HG02623 (cell line): ENCODE results near the gene TANGO2.
A peak's percentile ranks its signal among the peaks of the same experiment; 100 is the strongest.

Experiments
- ATAC-seq: cut with Tn5 transposase; IDR thresholded peaks from one replicate; pipeline ENCODE4 v1.9.1; 2021; ENCODE audit warnings: moderate library complexity; ENCODE audit not compliant: unreplicated experiment

The TANGO2 gene, protein sequence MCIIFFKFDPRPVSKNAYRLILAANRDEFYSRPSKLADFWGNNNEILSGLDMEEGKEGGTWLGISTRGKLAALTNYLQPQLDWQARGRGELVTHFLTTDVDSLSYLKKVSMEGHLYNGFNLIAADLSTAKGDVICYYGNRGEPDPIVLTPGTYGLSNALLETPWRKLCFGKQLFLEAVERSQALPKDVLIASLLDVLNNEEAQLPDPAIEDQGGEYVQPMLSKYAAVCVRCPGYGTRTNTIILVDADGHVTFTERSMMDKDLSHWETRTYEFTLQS

GRCh38 chr22:20020533-20021195, at the start of gene TANGO2:
TSS of gene TANGO2 (plus strand) at chr22:20021110. CDS start at chr22:20036799, 15,689 bp downstream.
- peak; percentile 77 for ATAC-seq

DNA sequence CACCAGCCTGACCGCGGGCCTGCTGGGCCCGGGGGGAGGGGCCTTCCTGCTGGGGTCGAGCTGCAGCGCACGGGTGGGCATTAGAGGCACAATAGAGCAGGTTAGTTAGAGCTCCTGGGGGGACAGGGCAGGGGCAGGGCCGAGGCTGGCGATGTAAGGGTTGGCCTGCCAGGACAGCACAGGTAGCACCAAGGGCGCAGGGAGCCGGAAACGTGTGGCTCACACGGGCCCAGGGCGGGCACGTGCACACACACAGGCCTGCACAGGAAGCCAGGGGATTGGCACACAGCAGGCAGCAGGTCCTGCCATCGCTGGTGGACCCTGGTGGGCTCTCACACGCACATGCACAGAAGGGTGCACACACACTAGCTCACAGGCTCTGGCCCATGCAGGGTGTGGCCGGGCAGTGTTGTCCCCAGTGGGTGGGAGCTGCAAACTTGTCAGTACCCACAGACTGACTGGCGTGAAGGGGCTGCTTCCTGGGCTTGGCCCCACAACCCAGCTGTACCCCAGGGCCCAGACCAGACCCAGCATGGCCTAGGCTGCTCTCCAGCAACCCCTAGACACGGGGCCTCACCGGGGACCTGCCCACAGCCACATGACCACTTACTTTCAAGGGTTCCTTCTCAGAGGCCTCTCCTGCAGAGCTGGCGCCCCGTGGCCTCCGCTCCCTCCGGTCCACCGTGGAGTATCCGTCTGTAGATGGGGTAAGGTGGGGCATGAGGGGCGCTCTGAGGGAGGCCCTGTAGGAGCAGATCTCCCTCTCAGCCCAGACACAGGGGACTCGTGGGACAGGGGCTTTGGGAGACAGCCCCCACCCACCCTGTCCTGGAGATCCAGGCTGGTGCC, 49.4 kb upstream of the TANGO2 start:
- no peak for ATAC-seq

- ATAC-seq, result no peak
Measured at GRCh38 chr22:19972251-19972650, 48.7 kb upstream of the TANGO2 start.

GRCh38 chr22:19972652-19973550, 48.0 kb upstream of the TANGO2 start:
- ATAC-seq, result no peak

GRCh38 chr22:19973551-19974267, 47.2 kb upstream of the TANGO2 start:
- ATAC-seq, result no peak

DNA sequence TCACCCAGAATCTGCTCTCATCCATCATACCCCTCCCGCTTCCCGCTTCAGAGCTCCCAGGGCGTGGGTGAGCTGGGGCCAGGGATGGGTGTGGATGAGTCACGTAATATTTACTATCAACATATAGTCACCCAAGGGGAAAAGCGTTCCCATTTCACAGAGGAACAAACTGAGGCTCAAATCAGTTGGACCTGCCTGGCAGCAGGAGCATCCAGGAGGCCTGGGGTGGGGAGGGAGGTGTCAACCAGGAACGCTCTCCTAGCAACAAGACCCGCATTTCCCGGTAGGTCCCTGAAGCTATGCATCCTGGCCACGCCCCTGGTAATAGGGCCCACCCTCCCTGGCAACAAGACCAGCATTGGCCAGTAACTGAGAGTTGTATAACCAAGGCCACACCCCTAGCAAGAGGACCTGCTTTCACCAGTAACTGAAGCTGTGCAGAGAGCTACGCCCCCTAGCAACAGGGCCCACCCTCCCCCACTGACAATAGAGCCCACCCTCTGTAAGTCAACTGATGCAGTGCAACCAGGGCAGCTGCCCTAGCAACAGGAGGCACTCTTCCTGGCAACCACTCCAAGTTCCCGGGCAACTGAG, 46.5 kb upstream of the TANGO2 start:
- ATAC-seq, result no peak

GRCh38 chr22:19974935-19975706, 45.8 kb upstream of the TANGO2 start:
- no peak for ATAC-seq

- ATAC-seq, result no peak
Measured at GRCh38 chr22:19975707-19976035, 45.2 kb upstream of the TANGO2 start.

DNA sequence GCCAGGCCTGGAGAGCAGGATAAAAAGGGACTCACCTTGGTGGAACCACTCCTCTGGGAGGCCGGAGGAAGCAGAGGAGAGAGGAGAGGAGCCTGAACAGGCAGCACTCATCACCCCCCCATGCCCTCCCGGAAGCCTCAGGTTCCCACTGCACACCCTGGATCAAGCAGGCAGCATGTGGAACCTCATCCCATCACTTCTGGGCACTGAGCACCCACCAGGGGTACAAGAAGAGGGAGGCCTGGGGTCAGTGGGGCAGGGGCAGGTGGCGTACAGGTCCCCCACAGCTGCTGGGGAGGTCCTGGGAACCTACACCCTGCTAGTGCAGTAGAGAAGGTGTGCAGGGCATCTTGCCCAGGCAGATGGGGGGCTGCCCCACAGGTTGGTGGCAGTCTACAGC, 44.2 kb upstream of the TANGO2 start:
- ATAC-seq, result no peak

- no peak for ATAC-seq
Measured at GRCh38 chr22:19977296-19978243, 43.3 kb upstream of the TANGO2 start.

DNA sequence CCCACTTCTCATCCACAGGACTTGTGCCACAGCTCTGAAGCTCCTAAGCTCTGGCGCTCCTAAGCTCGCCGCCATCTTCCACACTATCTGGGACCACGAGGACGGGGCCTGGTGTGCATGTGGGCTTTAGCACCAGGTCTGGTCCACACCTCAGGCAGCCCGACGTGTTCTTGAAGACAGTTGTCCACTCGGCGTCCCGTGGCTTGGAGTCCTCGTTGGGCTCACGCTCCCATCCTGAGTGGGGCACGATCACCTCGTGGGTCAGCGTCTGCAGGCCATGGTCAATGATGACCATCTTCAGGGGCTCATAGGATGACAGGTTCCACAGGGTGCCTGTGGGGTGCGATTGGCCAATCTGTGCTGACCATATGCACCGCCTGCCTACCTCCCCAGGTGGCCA, 42.2 kb upstream of the TANGO2 start:
- ATAC-seq, result no peak

DNA sequence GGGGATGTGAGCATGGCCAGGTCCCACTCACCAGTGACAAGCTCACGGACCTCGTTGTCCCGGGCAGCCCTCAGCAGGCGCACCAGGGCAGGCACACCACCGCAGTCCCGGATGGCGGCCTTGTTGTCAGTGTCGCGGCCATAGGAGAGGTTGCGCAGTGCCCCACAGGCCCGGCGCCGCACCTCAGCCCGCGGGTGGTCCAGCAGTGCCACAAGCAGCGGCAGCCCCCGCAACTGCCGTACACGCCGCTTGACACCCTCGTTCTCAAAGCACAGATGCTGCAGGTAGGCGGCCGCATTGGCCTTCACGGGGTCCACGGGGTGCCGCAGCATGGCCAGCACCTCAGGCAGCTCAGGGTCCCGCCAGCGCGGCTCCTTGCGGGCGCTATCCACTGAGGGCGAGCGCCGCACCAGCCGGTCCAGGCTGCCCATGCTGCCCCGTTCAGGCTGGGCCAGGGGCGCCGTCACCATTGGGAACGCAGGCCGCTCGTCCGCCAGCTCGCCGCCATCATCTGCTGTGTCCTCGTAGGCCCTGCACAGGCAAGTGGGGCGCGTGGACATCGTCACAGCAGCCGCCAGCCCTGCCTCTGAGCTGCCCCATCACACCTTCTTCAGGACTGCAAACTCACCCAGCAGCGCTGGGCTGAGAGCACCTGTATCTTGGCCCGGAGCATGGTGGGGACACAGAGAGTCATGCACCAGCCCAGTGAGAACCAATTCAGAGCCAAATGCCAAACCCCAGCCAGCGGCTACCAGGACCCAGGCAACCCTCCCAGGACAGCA, 41.0 kb upstream of the TANGO2 start:
- ATAC-seq, result no peak

DNA sequence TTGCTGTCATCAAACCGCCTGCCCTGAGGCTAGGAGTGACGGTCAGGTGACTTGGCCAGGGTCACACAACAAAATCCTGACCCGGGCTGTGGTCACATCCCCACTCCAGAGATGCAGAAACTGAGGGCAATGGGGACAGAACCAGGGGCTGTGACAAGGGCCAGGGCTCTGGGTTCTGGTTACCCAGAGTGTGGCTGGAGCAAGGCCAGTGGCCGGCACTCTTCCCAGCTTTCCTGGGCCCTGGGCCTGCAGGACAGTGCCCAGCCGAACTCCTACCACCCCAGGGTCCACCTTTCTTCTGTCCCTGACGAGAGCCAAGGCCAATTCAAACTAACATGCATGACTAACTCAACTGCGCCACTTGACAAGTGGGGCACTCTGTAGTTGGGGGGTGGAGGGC, 40.1 kb upstream of the TANGO2 start:
- ATAC-seq, result no peak

GRCh38 chr22:19981171-19981960, 39.5 kb upstream of the TANGO2 start:
- no peak for ATAC-seq

GRCh38 chr22:19981961-19982920, 38.7 kb upstream of the TANGO2 start:
- ATAC-seq, result no peak
